Measurements from ENCODE around the gene CELF5. TPM values are rescaled to one million over a fixed set of nuclear protein-coding genes. Genes with fewer than 3 reads are reported as not detected.

CELF5 gene
- total and polyA plus RNA-seq, 2 experiments from 2014 or later = 1.1 TPM; not detected in 1

GRCh38 chr19:3282564-3282963 lies 58.1 kb downstream of the CELF5 start:
- H3K79me2 ChIP-seq (ENCODE audit: insufficient read depth) = no peaks in the 10 kb centered on the region
- H3K27ac ChIP-seq = no peak overlapping the region
- TF ChIP-seq EZH2phosphoT487 (IDR thresholded peaks at IDR 0.05; ENCODE audit: insufficient read depth, low read depth) = no peak
- no peak for TF ChIP-seq EZH2 (IDR thresholded peaks at IDR 0.05; ENCODE audit: insufficient read depth, poor library complexity, severe bottlenecking)
- H3K4me1 ChIP-seq (ENCODE audit: insufficient read depth) = no peaks in the 10 kb centered on the region
- no peak overlapping the region for H2AFZ ChIP-seq
- 51 to 53% methylated on average over 6 of the region's 6 CpGs for WGBS, 2 experiments (ENCODE audit: low coverage in 1 of 2, low lambda C conversion rate in 2 of 2, missing lambda C conversion rate in 2 of 2)
- no peak for DNase-seq
- no peaks in the 10 kb centered on the region for H3K9me3 ChIP-seq (ENCODE audit: low read depth)
- no peaks in the 10 kb centered on the region for H3F3A ChIP-seq (ENCODE audit: insufficient read depth)
- H3K27me3 ChIP-seq (replicated peaks; ENCODE audit: insufficient read depth) = peaks cover 13% of the 10 kb centered on the region
- no peaks in the 10 kb centered on the region for H4K20me1 ChIP-seq (ENCODE audit: insufficient read depth)
- H3K4me3 ChIP-seq = no peak overlapping the region
- no peak overlapping the region for H3K9ac ChIP-seq
- no peaks in the 10 kb centered on the region for H3K9me2 ChIP-seq (ENCODE audit: insufficient read depth)
- in situ Hi-C loops (cut with MboI) = no loop called here
- no peaks in the 10 kb centered on the region for H3K36me3 ChIP-seq (ENCODE audit: low read depth)
- H3K4me2 ChIP-seq (ENCODE audit: unreplicated experiment) = no peak overlapping the region

DNA sequence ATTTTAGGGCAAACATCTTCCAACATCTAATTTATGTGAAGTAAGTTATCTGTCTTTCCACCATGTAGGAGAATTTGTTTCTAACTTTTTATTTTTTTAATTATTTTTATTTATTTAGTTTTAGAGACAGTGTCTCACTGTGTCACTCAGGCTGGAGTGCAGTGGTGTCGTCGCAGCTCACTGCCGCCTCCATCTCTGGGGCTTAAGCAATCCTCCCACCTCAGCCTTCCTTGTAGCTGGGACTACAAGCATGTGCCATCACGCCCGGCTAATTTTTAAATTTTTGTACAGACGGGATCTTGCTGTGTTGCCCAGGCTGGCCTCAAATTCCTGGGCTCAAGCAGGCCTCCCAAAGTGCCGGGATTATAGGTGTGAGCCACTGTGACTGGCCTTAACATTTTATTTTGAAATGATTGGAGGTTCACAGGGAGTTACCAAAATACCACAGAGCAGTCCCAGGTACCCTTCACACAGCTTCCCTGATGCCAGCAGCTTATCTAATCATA lies 58.8 kb downstream of the CELF5 start:
- Histone ChIP-seq H3K9me2 (ENCODE audit: insufficient read depth) (no peaks in the 10 kb centered on the region), H3K36me3 (ENCODE audit: low read depth) (no peaks in the 10 kb centered on the region), H3K9me3 (ENCODE audit: low read depth) (no peaks in the 10 kb centered on the region), H3K4me1 (ENCODE audit: insufficient read depth) (no peaks in the 10 kb centered on the region), H3K4me3 (no peak overlapping the region), H3K27ac (no peak overlapping the region), H3K27me3 (replicated peaks; ENCODE audit: insufficient read depth) (peaks cover 16% of the 10 kb centered on the region), H3K79me2 (ENCODE audit: insufficient read depth) (no peaks in the 10 kb centered on the region), H3K4me2 (ENCODE audit: unreplicated experiment) (no peak overlapping the region), H3F3A (ENCODE audit: insufficient read depth) (no peaks in the 10 kb centered on the region), H3K9ac (no peak overlapping the region), H4K20me1 (ENCODE audit: insufficient read depth) (no peaks in the 10 kb centered on the region), H2AFZ (no peak overlapping the region)
- no peak for TF ChIP-seq EZH2 (IDR thresholded peaks at IDR 0.05; ENCODE audit: insufficient read depth, poor library complexity, severe bottlenecking)
- no peak for TF ChIP-seq EZH2phosphoT487 (IDR thresholded peaks at IDR 0.05; ENCODE audit: insufficient read depth, low read depth)
- DNase-seq = no peak
- in situ Hi-C loops (cut with MboI) = no loop called here
- 71 to 76% methylated on average over 7 of the region's 7 CpGs for WGBS, 2 experiments (ENCODE audit: low coverage in 1 of 2, low lambda C conversion rate in 2 of 2, missing lambda C conversion rate in 2 of 2)

GRCh38 chr19:3283886-3284657 lies 59.6 kb downstream of the CELF5 start:
- Histone ChIP-seq H3K9me3 (ENCODE audit: low read depth) (no peaks in the 10 kb centered on the region), H3F3A (ENCODE audit: insufficient read depth) (no peaks in the 10 kb centered on the region), H3K79me2 (ENCODE audit: insufficient read depth) (no peaks in the 10 kb centered on the region), H2AFZ (no peak overlapping the region), H3K4me3 (no peak overlapping the region), H3K4me2 (ENCODE audit: unreplicated experiment) (no peak overlapping the region), H3K27ac (no peak overlapping the region), H3K9me2 (ENCODE audit: insufficient read depth) (no peaks in the 10 kb centered on the region), H3K27me3 (replicated peaks; ENCODE audit: insufficient read depth) (peaks cover 23% of the 10 kb centered on the region), H3K4me1 (ENCODE audit: insufficient read depth) (no peaks in the 10 kb centered on the region), H4K20me1 (ENCODE audit: insufficient read depth) (no peaks in the 10 kb centered on the region), H3K9ac (no peak overlapping the region), H3K36me3 (ENCODE audit: low read depth) (no peaks in the 10 kb centered on the region)
- in situ Hi-C loops (cut with MboI) = no loop called here
- 55 to 59% methylated on average over 17 of the region's 17 CpGs for WGBS, 2 experiments (ENCODE audit: low coverage in 1 of 2, low lambda C conversion rate in 2 of 2, missing lambda C conversion rate in 2 of 2)
- TF ChIP-seq EZH2 (IDR thresholded peaks at IDR 0.05; ENCODE audit: insufficient read depth, poor library complexity, severe bottlenecking) (no peak), EZH2phosphoT487 (IDR thresholded peaks at IDR 0.05; ENCODE audit: insufficient read depth, low read depth) (no peak)
- DNase-seq = no peak

- Histone ChIP-seq H4K20me1 (ENCODE audit: insufficient read depth) (no peaks in the 10 kb centered on the region), H3K9ac (no peak overlapping the region), H3K27ac (no peak overlapping the region), H3K4me2 (ENCODE audit: unreplicated experiment) (no peak overlapping the region), H3K27me3 (replicated peaks; ENCODE audit: insufficient read depth) (peaks cover 28% of the 10 kb centered on the region), H3K9me3 (ENCODE audit: low read depth) (no peaks in the 10 kb centered on the region), H3K36me3 (ENCODE audit: low read depth) (no peaks in the 10 kb centered on the region), H3F3A (ENCODE audit: insufficient read depth) (no peaks in the 10 kb centered on the region), H3K4me1 (ENCODE audit: insufficient read depth) (no peaks in the 10 kb centered on the region), H3K9me2 (ENCODE audit: insufficient read depth) (no peaks in the 10 kb centered on the region), H3K4me3 (no peak overlapping the region), H2AFZ (no peak overlapping the region), H3K79me2 (ENCODE audit: insufficient read depth) (no peaks in the 10 kb centered on the region)
- WGBS, 2 experiments (ENCODE audit: low coverage in 1 of 2, low lambda C conversion rate in 2 of 2, missing lambda C conversion rate in 2 of 2) = 9 to 11% methylated on average over 17 to 38 of the region's 38 CpGs
- no peak for TF ChIP-seq EZH2 (IDR thresholded peaks at IDR 0.05; ENCODE audit: insufficient read depth, poor library complexity, severe bottlenecking)
- TF ChIP-seq EZH2phosphoT487 (IDR thresholded peaks at IDR 0.05; ENCODE audit: insufficient read depth, low read depth) = no peak
- in situ Hi-C loops (cut with MboI) = no loop called here
- peak; percentile 64 for DNase-seq
Measured at GRCh38 chr19:3284759-3285646, 60.5 kb downstream of the CELF5 start.

Data from GM23248 (cell line).